Fibroblast of pulmonary artery (primary cell): ENCODE data around the gene CLDND2.

Source experiments
- DNase-seq: peaks from one replicate; pipeline ENCODE4 v3.0.0-alpha.2; 2010; ENCODE audit warnings: low read depth
- H3K4me3 ChIP-seq: replicated peaks from 2 replicates; pipeline ENCODE4 v1.5.1; 2011; ENCODE audit warnings: low read depth, mild to moderate bottlenecking, control low read depth, low read length, moderate library complexity
- CTCF ChIP-seq: IDR thresholded peaks from 2 replicates; pipeline ENCODE4 v1.5.1; 2011; ENCODE audit warnings: mild to moderate bottlenecking, control low read depth, low read length, inconsistent platforms; ENCODE audit errors: missing control alignments

The CLDND2 gene

GRCh38 chr19:51352783-51353360 lies 15.9 kb downstream of the CLDND2 start:
- DNase-seq = no peak
- no peak overlapping the region for H3K4me3 ChIP-seq
- no peak for TF ChIP-seq CTCF

GRCh38 chr19:51351266-51351990 lies 17.4 kb downstream of the CLDND2 start:
- H3K4me3 ChIP-seq = no peak overlapping the region
- TF ChIP-seq CTCF = no peak
- no peak for DNase-seq

GRCh38 chr19:51347209-51347928 lies 21.4 kb downstream of the CLDND2 start:
- no peak overlapping the region for H3K4me3 ChIP-seq
- no peak for DNase-seq
- no peak for TF ChIP-seq CTCF

- DNase-seq = no peak
- no peak for TF ChIP-seq CTCF
- H3K4me3 ChIP-seq = no peak overlapping the region
Observed at GRCh38 chr19:51346742-51347141, 22.1 kb downstream of the CLDND2 start.

- TF ChIP-seq CTCF = no peak
Observed at GRCh38 chr19:51345076-51345620, 23.7 kb downstream of the CLDND2 start.

GRCh38 chr19:51342631-51343569 lies 25.9 kb downstream of the CLDND2 start:
- TF ChIP-seq CTCF = no peak
- H3K4me3 ChIP-seq = no peak overlapping the region
- DNase-seq = no peak

More at GRCh38 chr19:51345076-51345620, 23.7 kb downstream of the CLDND2 start:
- no peak overlapping the region for H3K4me3 ChIP-seq
- DNase-seq = no peak
